Left lung (tissue), 10 donors: ENCODE data around the gene TMPO. TPM values are rescaled to one million over a fixed set of nuclear protein-coding genes. Genes with fewer than 3 reads are reported as not detected.

ENCODE experiments used
- ATAC-seq: fragments of 200-7000 bp; cut with Tn5 transposase; one replicate; pipeline ENCODE4 v1.9.1; 2020; ENCODE audit warnings: moderate library complexity
- DNase-seq, 4 donors: peaks; one replicate each; pipeline ENCODE4 v3.0.0-alpha.2; 2013 to 2020
- H3K27ac ChIP-seq, 2 donors: fragments of 200-600 bp; sonication (generic) in 1 of 2; one replicate each; pipeline versions ENCODE4 v1.5.0 to v1.8.0; 2020 to 2021
- H3K27me3 ChIP-seq, 2 donors: fragments of 200-600 bp; sonication (generic) in 1 of 2; one replicate each; pipeline versions ENCODE4 v1.5.0 to v1.8.0; 2020 to 2021
- H3K36me3 ChIP-seq, 2 donors: fragments of 200-600 bp; sonication (generic) in 1 of 2; one replicate each; pipeline versions ENCODE4 v1.5.0 to v1.8.0; 2020 to 2021
- H3K4me1 ChIP-seq, 2 donors: fragments of 200-600 bp; one replicate each; pipeline ENCODE4 v1.8.0; 2021
- H3K4me3 ChIP-seq, 2 donors: fragments of 200-600 bp; sonication (generic) in 1 of 2; one replicate each; pipeline versions ENCODE4 v1.5.0 to v1.8.0; 2020 to 2021; ENCODE audit warnings: mild to moderate bottlenecking in 1 of 2
- H3K9me3 ChIP-seq, 2 donors: fragments of 200-600 bp; sonication (generic) in 1 of 2; one replicate each; pipeline versions ENCODE4 v1.5.0 to v1.8.0; 2020 to 2021
- intact Hi-C, 2 donors: fragments of 100-400 bp; cut with DNase I; formaldehyde crosslinking; loops; one replicate each; pipeline versions ENCODE4 v1.11.2 to v1.14.2; 2022
- polyA plus RNA-seq, 6 donors: library from polyadenylated mRNA; unstranded; fragments of 120-200 nt; gene quantifications; one replicate each; pipeline ENCODE4 v1.2.1, GENCODE V29; 2013; ENCODE audit not compliant: insufficient read length in 6 of 6
- total RNA-seq, 2 donors: library from RNA; stranded (reverse); fragmentation: NEBNext Ultra II Directional; extraction: Animal tissue kit (Norgen Biotek cat#: 25700); gene quantifications; one replicate each; pipeline ENCODE4 v1.2.1, GENCODE V29; 2021
- TF ChIP-seq, protein P1 (sequence below), 2 donors: fragments of 200-600 bp; sonication (generic) in 1 of 2; IDR thresholded peaks; one replicate each; pipeline versions ENCODE4 v1.5.0 to v1.8.0; 2021; ENCODE audit warnings: antibody characterized with exemption in 2 of 2
- donor health status: DM: no; HTN: yes; CAD: no.
- donor health status: DM: no; HTN: no; CAD: no.

Gene TMPO
- total and polyA plus RNA-seq, 8 donors = 53.4 to 262 (median 198) TPM

DNA sequence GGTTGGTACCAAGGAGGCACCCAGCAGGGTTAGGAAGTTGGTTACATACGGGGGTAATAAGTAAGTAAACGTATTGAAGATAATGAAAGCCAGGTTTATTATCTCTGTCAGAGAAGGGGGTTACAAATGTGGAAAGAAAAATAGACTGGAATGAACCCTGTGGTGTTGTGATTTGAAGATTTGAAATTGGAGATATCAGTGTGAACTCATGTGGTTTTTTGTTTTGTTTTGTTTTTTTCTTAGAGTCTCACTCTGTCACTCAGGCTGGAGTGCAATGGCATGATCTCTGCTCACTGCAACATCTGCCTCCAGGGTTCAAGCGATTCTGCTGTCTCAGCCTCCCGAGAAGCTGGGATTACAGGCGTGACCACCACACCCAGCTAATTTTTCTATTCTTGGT is 64.0 kb downstream of the TMPO start:
- TF ChIP-seq, protein P1, sequence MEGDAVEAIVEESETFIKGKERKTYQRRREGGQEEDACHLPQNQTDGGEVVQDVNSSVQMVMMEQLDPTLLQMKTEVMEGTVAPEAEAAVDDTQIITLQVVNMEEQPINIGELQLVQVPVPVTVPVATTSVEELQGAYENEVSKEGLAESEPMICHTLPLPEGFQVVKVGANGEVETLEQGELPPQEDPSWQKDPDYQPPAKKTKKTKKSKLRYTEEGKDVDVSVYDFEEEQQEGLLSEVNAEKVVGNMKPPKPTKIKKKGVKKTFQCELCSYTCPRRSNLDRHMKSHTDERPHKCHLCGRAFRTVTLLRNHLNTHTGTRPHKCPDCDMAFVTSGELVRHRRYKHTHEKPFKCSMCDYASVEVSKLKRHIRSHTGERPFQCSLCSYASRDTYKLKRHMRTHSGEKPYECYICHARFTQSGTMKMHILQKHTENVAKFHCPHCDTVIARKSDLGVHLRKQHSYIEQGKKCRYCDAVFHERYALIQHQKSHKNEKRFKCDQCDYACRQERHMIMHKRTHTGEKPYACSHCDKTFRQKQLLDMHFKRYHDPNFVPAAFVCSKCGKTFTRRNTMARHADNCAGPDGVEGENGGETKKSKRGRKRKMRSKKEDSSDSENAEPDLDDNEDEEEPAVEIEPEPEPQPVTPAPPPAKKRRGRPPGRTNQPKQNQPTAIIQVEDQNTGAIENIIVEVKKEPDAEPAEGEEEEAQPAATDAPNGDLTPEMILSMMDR (IDR thresholded peaks at IDR 0.05) = no peak
- Histone ChIP-seq H3K9me3 (no peaks in the 10 kb centered on the region), H3K27me3 (no peaks in the 10 kb centered on the region), H3K4me3 (no peak overlapping the region), H3K36me3 (no peaks in the 10 kb centered on the region), H3K27ac (no peak overlapping the region), H3K4me1 (no peaks in the 10 kb centered on the region)
- no peak for ATAC-seq
- intact Hi-C loops = no loop called here
- DNase-seq = no peak

DNA sequence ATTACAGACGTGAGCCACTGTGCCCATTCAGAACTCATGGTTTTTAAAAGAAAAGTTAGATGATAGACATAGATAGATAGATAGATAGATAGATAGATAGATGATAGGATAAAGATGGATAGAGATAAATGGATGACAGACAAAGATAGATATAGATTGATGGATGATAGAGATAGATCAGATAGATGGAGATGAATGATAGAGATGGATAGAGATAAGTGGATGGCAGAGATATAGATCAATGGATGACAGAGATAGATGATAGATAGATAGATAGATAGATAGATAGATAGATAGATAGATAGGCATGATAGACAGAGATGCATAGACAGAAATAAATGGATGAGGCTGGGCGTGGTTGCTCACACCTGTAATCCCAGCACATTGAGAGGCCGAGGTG is 64.4 kb downstream of the TMPO start:
- intact Hi-C loops = no loop called here
- H3K4me3 ChIP-seq = no peak overlapping the region
- no peaks in the 10 kb centered on the region for H3K36me3 ChIP-seq
- no peak overlapping the region for H3K27ac ChIP-seq
- no peaks in the 10 kb centered on the region for H3K4me1 ChIP-seq
- no peaks in the 10 kb centered on the region for H3K27me3 ChIP-seq
- H3K9me3 ChIP-seq = no peaks in the 10 kb centered on the region
- DNase-seq (no peak), ATAC-seq (no peak)
- TF ChIP-seq, protein P1 (IDR thresholded peaks at IDR 0.05) = no peak

DNA sequence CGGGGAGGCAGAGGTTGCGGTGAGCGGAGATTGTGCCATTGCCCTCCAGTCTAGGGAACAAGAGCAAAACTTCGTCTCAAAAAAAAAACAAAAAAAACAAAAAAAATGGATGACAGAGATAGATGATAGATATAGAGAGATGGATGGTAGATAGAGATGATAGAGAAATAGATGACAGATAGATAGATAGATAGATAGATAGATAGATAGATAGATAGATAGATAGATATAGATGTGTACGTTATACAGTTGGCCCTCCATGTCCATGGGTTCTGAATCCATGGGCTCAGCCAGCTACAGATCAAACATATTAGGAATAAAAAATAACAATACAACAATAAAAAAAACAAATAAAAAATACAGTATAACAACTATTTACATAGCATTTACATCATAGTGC is 65.3 kb downstream of the TMPO start:
- Histone ChIP-seq H3K36me3 (no peaks in the 10 kb centered on the region), H3K4me1 (no peaks in the 10 kb centered on the region), H3K27ac (no peak overlapping the region), H3K4me3 (no peak overlapping the region), H3K27me3 (no peaks in the 10 kb centered on the region), H3K9me3 (no peaks in the 10 kb centered on the region)
- no peak for ATAC-seq
- TF ChIP-seq, protein P1 (IDR thresholded peaks at IDR 0.05) = no peak
- no peak for DNase-seq
- intact Hi-C loops = no loop called here

DNA sequence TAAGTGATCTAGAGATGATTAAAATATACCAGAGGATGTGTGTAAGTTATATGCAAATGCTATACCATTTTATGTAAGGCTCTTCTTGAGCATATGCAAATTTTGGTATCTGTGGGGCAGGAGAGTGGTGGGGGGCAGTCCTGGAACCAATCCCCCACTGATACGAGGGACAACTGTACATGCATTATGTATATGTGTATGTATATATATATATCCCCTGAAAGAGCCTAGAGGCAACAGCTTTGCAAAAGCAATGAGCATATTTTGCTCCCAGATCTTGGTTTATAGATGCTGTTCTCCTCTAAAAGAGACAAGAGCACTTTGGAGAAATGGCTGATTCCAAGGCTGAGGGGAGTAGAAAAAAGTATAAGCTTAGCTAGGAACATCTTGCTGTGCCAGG is 65.7 kb downstream of the TMPO start:
- intact Hi-C loops = no loop called here
- Histone ChIP-seq H3K4me1 (no peaks in the 10 kb centered on the region), H3K27ac (no peak overlapping the region), H3K9me3 (no peaks in the 10 kb centered on the region), H3K27me3 (no peaks in the 10 kb centered on the region), H3K4me3 (no peak overlapping the region), H3K36me3 (no peaks in the 10 kb centered on the region)
- DNase-seq (no peak), ATAC-seq (no peak)
- TF ChIP-seq, protein P1 (IDR thresholded peaks at IDR 0.05) = no peak

DNA sequence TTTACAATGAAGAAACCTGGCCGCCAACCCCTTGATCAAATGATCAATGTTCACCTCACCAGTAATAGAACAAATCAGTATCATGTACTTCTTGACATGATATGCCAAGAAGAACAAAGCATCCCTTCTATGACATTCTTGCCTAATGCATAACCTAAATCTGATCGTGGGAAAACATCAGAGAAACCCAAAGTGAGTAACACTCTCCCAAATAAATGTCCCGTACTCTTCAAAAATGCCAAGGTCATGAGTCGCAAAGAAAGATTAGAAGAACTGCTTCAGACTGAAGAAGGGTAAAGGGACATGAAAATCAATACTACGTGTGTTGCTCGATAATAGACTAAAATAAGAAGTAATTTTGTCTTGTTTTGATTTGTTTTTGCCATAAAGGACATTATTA is 66.7 kb downstream of the TMPO start:
- H3K9me3 ChIP-seq = no peaks in the 10 kb centered on the region
- no peaks in the 10 kb centered on the region for H3K36me3 ChIP-seq
- no peak for DNase-seq
- intact Hi-C loops = no loop called here
- H3K27ac ChIP-seq = no peak overlapping the region
- H3K4me3 ChIP-seq = no peak overlapping the region
- TF ChIP-seq, protein P1 (IDR thresholded peaks at IDR 0.05) = no peak
- no peaks in the 10 kb centered on the region for H3K4me1 ChIP-seq
- ATAC-seq = no peak
- no peaks in the 10 kb centered on the region for H3K27me3 ChIP-seq
